Neural progenitor cell (in vitro differentiated cells): Measurements from ENCODE around the gene VAV1.

Experiments used
- CTCF ChIP-seq: fragments of 200-600 bp; sonication (generic); IDR thresholded peaks from 2 replicates; pipeline ENCODE4 v1.5.1; 2017; ENCODE audit warnings: antibody characterized with exemption, mild to moderate bottlenecking
- EZH2 ChIP-seq: fragments of 200-600 bp; sonication (generic); IDR thresholded peaks from 2 replicates; pipeline ENCODE4 v1.6.1; 2017; ENCODE audit warnings: antibody characterized with exemption, mild to moderate bottlenecking, moderate library complexity
- EZH2phosphoT487 ChIP-seq: fragments of 200-600 bp; sonication (generic); IDR thresholded peaks from 2 replicates; pipeline ENCODE4 v1.6.1; 2017; ENCODE audit warnings: antibody characterized with exemption

GRCh38 chr19:6754136-6754535, 18.4 kb upstream of the VAV1 start:
- TF ChIP-seq EZH2 (no peak), CTCF (no peak), EZH2phosphoT487 (no peak)
